ENCODE results near the gene CDKN1A.
"Not testable (repeated sequence)": the region's sequence is repeated elsewhere in the genome, so short reads cannot be mapped to it uniquely, and the experiment has no call there.

CDKN1A gene

GRCh38 chr6:36695414-36695813 is 16.9 kb downstream of the CDKN1A start:
- DNase-seq (ENCODE audit: low spot score) = no peak

DNA sequence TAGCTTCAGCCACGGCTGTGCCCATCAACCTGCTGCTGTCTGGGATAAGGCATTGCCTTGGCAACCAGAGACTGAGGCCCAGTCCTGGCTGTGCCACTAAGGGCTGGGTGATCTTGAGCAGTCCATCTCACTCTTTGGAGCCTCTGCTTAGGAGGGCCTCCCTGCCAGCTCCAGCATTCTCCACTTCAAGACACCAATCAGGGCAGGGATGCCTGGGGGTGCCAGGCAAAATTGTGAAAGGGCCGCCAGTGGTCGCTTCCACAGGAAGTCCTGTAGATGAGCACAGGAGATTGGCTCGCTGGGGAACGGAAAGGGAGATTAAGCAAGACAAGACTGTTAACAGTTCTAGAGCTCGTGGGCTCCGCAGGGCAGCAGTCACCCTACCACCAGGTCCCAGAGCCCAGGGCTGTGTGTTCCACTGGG is 19.0 kb downstream of the CDKN1A start, which contains the start of gene RAB44:
Gene RAB44, plus strand, starts transcription at position 346 of the 423 bp plus-strand sequence. CDS start 6,410 bp downstream, outside the sequence.
- DNase-seq (ENCODE audit: low spot score) = no peak

- no peak for DNase-seq (ENCODE audit: low spot score)
Measured at GRCh38 chr6:36698196-36698595, 19.7 kb downstream of the CDKN1A start.

DNA sequence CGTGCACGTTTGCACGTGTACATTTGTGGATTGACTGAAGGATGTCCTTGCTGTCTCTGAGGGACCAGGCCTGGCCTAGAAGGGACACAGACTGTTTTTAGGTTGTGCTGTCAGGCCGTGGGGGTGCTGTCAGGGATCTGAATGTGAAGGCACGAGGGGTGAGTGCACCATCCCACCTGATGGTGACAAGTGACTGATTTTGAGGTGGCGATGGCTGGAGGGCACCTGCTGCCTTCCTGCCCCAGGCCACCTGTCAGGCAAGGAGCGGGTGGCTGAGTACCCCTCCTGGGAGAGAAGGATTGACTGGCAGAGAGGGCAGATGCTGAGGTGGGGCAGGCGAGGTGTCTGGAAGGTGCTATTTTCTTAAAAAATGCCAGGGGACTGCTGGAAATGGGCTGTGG is 20.4 kb downstream of the CDKN1A start:
- DNase-seq (ENCODE audit: low spot score) = no peak

DNA sequence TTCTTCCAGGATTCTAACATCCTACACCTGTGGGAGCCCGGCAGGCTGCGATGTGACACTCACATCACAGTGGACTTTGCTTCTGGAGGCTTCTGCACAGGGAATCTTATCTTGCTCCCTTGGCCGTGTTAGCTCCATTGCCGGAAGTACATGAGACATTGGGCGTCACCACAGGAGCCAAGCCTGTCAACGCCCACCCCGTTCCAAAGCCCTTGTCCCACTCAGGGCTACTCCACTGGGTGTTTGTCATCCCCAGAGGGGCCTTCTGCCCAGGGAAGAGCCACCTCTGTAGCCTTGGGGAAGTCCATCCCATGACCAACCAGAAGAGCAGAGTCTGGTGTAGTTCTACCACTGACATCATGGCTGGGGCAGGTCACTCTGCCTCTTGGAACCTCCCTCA is 20.8 kb downstream of the CDKN1A start:
- DNase-seq (ENCODE audit: low spot score) = no peak

DNA sequence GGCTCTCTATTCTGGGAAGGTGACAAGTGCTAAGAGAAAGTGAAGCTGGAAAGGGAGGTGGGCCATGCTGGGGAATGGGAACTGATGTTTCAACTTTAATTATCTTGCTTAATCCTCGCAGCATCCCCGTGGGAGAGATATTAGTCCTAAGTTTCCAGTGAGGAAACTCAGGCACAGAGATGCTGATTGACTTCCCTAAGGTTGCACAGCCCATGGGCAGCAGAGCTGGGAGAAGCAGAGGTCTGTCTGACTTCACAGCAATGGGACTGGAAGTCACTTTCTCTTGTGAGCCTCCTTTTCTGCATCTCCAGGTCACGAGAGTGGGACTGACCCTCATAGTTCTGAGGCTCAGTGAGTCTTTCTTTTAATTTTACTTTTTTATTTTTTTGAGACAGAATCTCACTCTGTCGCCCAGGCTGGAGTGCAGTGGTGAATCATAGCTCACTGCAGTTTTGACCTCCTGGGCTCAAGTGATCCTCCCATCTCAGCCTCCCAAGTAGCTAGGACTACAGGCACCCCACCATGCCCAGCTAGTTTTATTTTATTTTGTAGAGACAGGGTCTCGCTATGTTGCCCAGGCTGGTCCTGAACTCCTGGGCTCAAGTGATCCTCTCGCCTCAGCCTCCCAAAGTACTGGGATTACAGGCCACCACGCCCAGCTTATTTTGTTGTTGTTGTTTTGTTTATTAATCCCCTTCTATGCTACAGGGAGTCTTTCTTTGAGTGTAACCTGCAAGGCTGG is 21.7 kb downstream of the CDKN1A start:
- DNase-seq (ENCODE audit: low spot score) = no peak

DNA sequence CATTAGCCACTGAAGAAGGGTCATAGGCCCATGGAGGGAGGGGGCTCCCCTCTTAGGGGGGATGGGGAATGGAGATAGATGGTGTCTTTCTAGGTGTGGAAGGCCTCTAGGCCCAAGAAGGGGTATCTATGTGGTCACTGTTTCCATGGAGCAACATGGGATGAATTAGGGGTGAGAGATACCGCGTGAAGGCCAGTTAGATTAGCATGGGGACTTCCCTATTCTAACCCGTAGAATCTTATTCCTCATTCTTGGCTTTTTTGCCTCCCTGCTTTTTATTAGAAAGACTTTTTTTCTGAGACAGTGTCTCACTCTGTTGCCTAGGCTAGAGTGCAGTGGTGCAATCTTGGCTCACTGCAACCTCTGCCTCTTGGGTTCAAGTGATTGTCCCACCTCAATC is 22.3 kb downstream of the CDKN1A start:
- DNase-seq (ENCODE audit: low spot score) = no peak

DNA sequence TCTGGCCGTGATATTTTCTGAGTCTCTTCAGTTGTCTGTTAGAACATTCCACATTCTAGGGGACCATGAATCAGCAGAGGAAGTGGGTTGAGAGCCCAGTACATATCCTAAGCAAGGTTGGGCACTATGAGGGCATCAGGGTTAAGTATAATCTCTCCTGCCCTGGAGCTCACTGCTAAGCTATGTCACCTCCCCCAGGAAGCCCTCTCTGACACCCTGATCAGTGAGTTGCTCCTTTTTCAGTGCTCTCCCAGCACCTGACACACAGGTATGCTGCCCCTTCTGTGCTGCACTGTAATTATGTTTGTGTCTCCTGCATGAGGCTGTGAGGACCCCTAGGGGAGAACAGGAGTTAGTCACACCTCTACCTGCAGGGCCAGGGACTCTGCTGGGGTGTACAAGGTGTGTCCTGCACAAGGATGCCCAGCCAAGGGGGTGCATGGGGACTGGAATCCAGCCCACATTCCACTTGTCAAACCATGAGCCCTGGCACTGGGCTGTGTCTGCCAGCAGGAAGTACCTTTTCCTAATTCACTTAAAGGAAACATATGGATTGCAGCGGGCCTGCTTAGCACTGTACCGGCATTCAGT is 23.0 kb downstream of the CDKN1A start:
- no peak for DNase-seq (ENCODE audit: low spot score)

DNA sequence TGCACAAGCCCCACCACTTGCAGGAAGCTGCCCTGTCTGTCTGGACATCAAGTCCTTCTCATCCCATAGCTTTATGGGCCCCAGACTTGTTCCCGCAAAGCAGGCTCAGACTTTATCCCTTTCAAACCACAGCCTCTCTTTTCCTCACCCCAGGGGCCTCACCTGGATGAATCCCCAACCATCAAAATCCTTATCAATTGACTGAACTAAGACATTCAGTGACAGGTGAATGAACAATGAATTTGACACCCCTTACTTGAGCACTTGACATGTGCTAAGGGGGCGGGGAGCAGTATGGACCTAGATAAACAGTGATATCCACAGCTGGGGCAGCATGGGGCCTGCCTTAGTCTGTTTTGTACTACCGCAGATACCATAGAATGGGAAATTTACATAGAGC is 24.1 kb downstream of the CDKN1A start:
- no peak for DNase-seq (ENCODE audit: low spot score)

DNA sequence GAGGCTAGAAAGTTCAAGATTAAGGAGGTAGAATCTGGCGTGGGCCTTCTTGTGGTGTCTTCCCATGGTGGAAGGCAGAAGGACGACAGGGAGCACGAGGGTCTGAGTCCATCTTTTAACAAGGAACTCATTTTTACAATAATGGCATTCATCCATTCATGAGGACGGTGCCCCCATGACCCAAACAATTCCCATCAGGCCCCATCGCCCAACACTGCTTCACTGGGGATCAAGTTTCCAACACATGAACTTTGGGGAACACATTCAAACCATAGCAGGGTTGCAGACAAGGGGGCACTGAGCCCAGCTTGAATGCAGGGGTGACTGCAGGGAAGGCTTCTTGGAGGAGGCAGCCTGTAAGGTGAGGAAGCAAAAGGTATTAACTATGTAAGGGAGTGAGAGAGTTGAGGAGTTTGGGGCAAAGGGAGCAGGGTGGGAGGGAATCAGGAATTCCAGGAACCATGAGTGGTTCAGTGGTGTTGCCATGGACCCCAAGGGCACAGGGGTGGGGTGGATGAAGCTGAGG is 24.6 kb downstream of the CDKN1A start:
- no peak for DNase-seq (ENCODE audit: low spot score)

DNA sequence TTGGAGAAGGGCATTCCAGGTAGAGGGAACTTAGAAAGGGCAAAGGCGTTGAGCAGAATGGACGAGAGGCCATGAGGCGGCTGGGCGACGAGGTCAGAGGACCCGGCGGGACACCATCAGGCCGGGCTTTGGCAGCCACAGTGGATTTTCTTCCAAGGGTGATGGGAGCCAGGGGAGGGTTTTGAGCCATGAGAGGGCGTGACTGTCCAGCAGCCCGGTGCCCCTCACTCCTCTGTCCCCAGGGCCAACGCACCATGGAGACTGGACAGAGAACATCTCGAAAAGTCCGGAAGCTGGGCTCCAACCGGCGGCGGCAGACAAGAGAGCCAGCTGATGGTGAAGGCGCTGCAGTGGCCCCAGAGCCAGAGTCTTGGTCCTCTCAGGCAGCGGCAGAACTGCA is 25.5 kb downstream of the CDKN1A start:
- no peak for DNase-seq (ENCODE audit: low spot score)

DNA sequence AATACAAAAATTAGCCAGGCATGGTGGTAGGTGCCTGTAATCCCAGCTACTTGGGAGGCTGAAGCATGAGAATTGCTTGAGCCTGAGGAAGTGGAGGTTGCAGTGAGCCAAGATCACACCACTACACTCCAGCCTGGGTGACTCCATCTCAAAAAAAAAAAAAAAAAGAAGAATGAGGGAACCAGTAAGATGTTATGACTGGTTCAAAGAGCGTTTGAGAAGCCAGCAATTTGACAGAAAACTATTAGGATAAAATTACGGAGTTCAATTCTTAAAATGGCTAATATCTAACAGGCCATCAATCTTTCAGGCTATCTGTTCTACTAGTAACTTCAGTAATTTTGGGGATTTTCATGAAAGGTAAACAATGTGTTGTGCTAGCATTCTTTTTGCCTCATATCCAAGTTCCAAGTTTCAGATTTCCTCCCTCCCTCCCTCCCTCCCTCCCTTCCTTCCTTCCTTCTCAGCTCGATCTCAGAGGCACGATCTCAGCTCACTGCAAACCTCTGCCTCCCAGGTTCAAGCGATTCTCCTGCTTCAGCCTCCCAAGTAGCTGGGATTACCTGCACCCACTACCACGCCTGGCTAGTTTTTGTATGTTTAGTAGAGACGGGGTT is 26.6 kb downstream of the CDKN1A start:
- DNase-seq (ENCODE audit: low spot score) = not testable (repeated sequence)

DNA sequence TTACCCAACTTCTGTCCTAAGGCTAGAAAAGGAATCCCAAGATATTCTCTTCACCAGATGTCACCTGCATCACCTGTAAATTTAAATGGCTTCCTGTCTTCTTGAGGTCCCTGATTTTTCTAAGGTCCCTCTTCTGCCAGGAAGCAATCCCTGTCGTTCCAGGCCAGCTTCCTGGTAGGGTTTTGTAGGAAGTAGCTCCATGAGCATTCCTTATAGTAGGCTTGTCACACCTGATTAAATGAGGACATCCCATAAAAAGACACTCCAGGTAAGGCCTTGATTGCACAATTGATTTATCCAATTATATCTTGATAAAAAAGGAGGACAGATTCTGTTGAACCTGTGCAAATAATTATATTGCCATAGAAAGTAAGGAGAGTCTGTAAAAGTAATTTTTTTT is 27.8 kb downstream of the CDKN1A start:
- DNase-seq (ENCODE audit: low spot score) = no peak

- DNase-seq (ENCODE audit: low spot score) = no peak
Measured at GRCh38 chr6:36712816-36713215, 34.3 kb downstream of the CDKN1A start.

DNA sequence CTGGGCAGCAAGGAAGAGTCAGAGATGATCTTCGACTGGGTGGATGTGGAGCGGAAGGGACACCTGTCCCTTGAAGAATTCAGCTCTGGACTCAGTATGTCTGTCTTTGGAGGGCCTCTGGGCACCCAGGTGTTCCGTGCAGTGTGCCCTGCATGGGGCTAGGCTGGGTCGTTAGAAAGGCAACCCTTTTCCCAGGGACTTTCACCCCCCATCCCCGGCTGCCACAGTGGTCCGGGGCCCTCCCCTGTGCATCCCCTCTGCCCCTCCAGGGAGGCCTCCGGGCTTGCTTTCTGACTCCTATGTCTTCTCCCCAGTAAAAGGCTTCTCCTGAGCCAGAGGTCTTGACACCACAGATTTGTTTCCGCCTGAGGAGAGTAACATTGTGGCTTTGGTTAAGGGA is 35.3 kb downstream of the CDKN1A start:
- no peak for DNase-seq (ENCODE audit: low spot score)

DNA sequence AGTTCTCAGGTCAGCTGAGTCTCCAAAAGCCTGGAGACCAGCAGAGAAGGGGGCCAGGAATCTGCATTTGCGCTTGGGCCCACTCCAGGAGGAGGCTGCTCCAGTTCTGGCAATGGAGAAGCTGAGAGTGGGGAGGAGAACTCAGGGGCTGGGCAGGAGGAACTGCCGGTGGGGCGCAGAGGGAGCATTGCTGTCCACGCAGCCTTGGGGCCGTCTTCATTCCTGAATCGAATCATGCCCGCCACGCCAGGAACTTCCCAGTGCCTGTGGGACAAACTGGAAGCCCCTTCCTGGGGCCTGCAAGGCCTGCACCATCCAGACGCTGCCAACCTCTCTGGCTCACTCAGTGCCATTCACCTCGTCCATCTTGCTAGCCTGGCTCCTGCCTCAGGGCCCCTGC is 36.0 kb downstream of the CDKN1A start:
- DNase-seq (ENCODE audit: low spot score) = no peak

GRCh38 chr6:36715469-36715868 is 37.0 kb downstream of the CDKN1A start:
- DNase-seq (ENCODE audit: low spot score) = no peak

- no peak for DNase-seq (ENCODE audit: low spot score)
Measured at GRCh38 chr6:36716476-36717093, 38.1 kb downstream of the CDKN1A start.

DNA sequence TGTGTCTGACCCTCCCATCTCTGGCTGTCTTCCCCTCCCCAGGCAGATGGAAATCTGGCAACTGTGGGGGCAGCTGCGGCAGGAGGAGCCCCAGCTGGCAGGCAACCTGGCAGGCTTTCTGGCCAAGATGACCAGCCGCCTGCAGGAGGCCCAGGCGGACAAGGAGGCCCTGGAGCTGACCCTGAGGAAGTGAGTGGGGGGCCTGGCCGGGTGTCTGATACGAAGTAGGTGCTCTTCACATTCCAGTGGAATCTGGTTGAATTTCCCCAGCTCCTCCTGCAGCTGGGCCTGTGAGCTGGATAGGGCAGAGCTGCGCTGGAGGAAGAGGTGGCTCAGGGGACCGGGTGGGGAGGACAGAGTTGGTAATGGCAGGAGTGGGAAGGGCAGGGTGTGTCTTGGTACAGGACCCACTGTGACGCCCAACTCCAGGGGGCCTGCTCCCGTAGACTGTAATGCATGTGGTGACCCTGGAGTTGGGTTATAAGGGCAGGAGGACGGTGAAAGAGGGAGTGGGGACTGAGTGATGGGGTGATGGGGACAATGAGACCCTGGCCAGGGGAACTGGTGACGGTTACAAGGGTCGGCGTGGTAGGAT is 38.8 kb downstream of the CDKN1A start:
- no peak for DNase-seq (ENCODE audit: low spot score)

GRCh38 chr6:36717871-36718540 is 39.5 kb downstream of the CDKN1A start:
- no peak for DNase-seq (ENCODE audit: low spot score)

- DNase-seq (ENCODE audit: low spot score) = no peak
Measured at GRCh38 chr6:36718560-36718959, 40.0 kb downstream of the CDKN1A start.

- DNase-seq (ENCODE audit: low spot score) = no peak
Measured at GRCh38 chr6:36719126-36719525, 40.6 kb downstream of the CDKN1A start.

Measured in HuH-7 (cell line).